Transverse colon (tissue), 3 donors: ENCODE measurements around the gene NUSAP1.
"Not testable (repeated sequence)": the region's sequence is repeated elsewhere in the genome, so short reads cannot be mapped to it uniquely, and the experiment has no call there.

ENCODE experiments used
- CTCF ChIP-seq, 5 experiments: fragments of 200-600 bp in 3 of 5; fragments of 450-650 bp in 2 of 5; sonication (generic) in 3 of 5; IDR thresholded peaks; 1 replicate in 2 of 5; 2 replicates in 3 of 5; pipeline ENCODE4 v1.5.1; 2016 to 2017; ENCODE audit warnings: antibody characterized with exemption in 5 of 5, inconsistent platforms in 3 of 5, mild to moderate bottlenecking in 2 of 5, moderate library complexity in 1 of 5
- POLR2A ChIP-seq: fragments of 450-650 bp; IDR thresholded peaks from one replicate; pipeline ENCODE4 v1.6.1; 2016; ENCODE audit warnings: antibody characterized with exemption, mild to moderate bottlenecking, moderate library complexity

- TF ChIP-seq CTCF (IDR thresholded peaks at IDR 0.05); POLR2A: not testable (repeated sequence)
Measured at GRCh38 chr15:41320805-41321330, 11.8 kb upstream of the NUSAP1 start.
